ENCODE results near the gene HOMER1.
A peak's percentile ranks its signal among the peaks of the same experiment; 100 is the strongest.

Gene HOMER1

GRCh38 chr5:79418276-79418675 is 95.7 kb downstream of the HOMER1 start:
- DNase-seq (ENCODE audit: low read depth) = peak; percentile 5
- no peak overlapping the region for H3K4me3 ChIP-seq (ENCODE audit: control insufficient read depth, low read depth, low read length)
- no peak for TF ChIP-seq CTCF (conservative IDR thresholded peaks at IDR 0.05; ENCODE audit: control insufficient read depth, insufficient read depth, low read depth, low read length)

GRCh38 chr5:79417495-79417894 is 96.4 kb downstream of the HOMER1 start:
- H3K4me3 ChIP-seq (ENCODE audit: control insufficient read depth, low read depth, low read length) = no peak overlapping the region
- TF ChIP-seq CTCF (conservative IDR thresholded peaks at IDR 0.05; ENCODE audit: control insufficient read depth, insufficient read depth, low read depth, low read length) = no peak
- no peak for DNase-seq (ENCODE audit: low read depth)

- no peak overlapping the region for H3K4me3 ChIP-seq (ENCODE audit: control insufficient read depth, low read depth, low read length)
- DNase-seq (ENCODE audit: low read depth) = peak; percentile 8
- TF ChIP-seq CTCF (conservative IDR thresholded peaks at IDR 0.05; ENCODE audit: control insufficient read depth, insufficient read depth, low read depth, low read length) = no peak
Observed at GRCh38 chr5:79416499-79416898, 97.4 kb downstream of the HOMER1 start.

GRCh38 chr5:79413112-79413511 is 100.8 kb downstream of the HOMER1 start:
- DNase-seq (ENCODE audit: low read depth) = no peak
- no peak overlapping the region for H3K4me3 ChIP-seq (ENCODE audit: control insufficient read depth, low read depth, low read length)
- no peak for TF ChIP-seq CTCF (conservative IDR thresholded peaks at IDR 0.05; ENCODE audit: control insufficient read depth, insufficient read depth, low read depth, low read length)

- no peak for TF ChIP-seq CTCF (conservative IDR thresholded peaks at IDR 0.05; ENCODE audit: control insufficient read depth, insufficient read depth, low read depth, low read length)
- peak; percentile 8 for DNase-seq (ENCODE audit: low read depth)
- no peak overlapping the region for H3K4me3 ChIP-seq (ENCODE audit: control insufficient read depth, low read depth, low read length)
Observed at GRCh38 chr5:79408028-79408427, 105.9 kb downstream of the HOMER1 start.

GRCh38 chr5:79407591-79407990 is 106.3 kb downstream of the HOMER1 start:
- no peak for TF ChIP-seq CTCF (conservative IDR thresholded peaks at IDR 0.05; ENCODE audit: control insufficient read depth, insufficient read depth, low read depth, low read length)
- no peak for DNase-seq (ENCODE audit: low read depth)
- no peak overlapping the region for H3K4me3 ChIP-seq (ENCODE audit: control insufficient read depth, low read depth, low read length)

- no peak overlapping the region for H3K4me3 ChIP-seq (ENCODE audit: control insufficient read depth, low read depth, low read length)
- no peak for DNase-seq (ENCODE audit: low read depth)
- TF ChIP-seq CTCF (conservative IDR thresholded peaks at IDR 0.05; ENCODE audit: control insufficient read depth, insufficient read depth, low read depth, low read length) = no peak
Observed at GRCh38 chr5:79401216-79401615, 112.7 kb downstream of the HOMER1 start.
